ENCODE data around the gene KLF8. TPM values are rescaled to one million over a fixed set of nuclear protein-coding genes. Genes with fewer than 3 reads are reported as not detected.

Gene KLF8
- polyA plus RNA-seq, 3 donors = 0.34 to 1.5 TPM; not detected in 1

- H3K4me2 ChIP-seq (replicated peaks; ENCODE audit: extremely low read depth, low read length, poor library complexity, severe bottlenecking) = no peak overlapping the region
- H3K9me3 Mint-ChIP-seq = peaks cover 0 to 1% (median 0%) of the 10 kb centered on the region in 7 donors
- H3K27me3 ChIP-seq (ENCODE audit: control insufficient read depth in 2 of 2, insufficient read depth in 2 of 2, low read length in 2 of 2) = no peaks in the 10 kb centered on the region
- no peak overlapping the region for H3K4me3 Mint-ChIP-seq
- no peaks in the 10 kb centered on the region for H3K4me1 Mint-ChIP-seq
- no peak overlapping the region for H3K9ac ChIP-seq (ENCODE audit: insufficient read depth, low read length, poor library complexity, severe bottlenecking)
- H3K9me3 ChIP-seq (replicated peaks in 1 of 2; ENCODE audit: control insufficient read depth in 1 of 2, insufficient read depth in 1 of 2, low read length in 2 of 2) = no peaks in the 10 kb centered on the region
- TF ChIP-seq CTCF (IDR thresholded peaks at IDR 0.05) = peak; percentile 59
- no peaks in the 10 kb centered on the region for H3K79me2 ChIP-seq (ENCODE audit: insufficient read depth, low read length)
- DNase-seq = peak; percentile 1 to 9 (median 5)
- no peak overlapping the region for H3K27ac ChIP-seq (ENCODE audit: low read depth in 1 of 2, low read length in 2 of 2)
- H3K27ac Mint-ChIP-seq = no peak overlapping the region
- no peak overlapping the region for H3K4me3 ChIP-seq (replicated peaks in 1 of 3; ENCODE audit: low read depth in 2 of 3, low read length in 3 of 3)
- WGBS (ENCODE audit: insufficient coverage) = 0% methylated on average over 2 of the region's 5 CpGs
- H3K36me3 ChIP-seq (replicated peaks in 1 of 2; ENCODE audit: control insufficient read depth in 1 of 2, insufficient read depth in 2 of 2, low read length in 2 of 2) = no peaks in the 10 kb centered on the region
- intact Hi-C loops (cut with micrococcal nuclease) = no loop called here
- peaks cover 0 to 4% (median 0%) of the 10 kb centered on the region in 3 donors for H3K27me3 Mint-ChIP-seq (ENCODE audit: low read depth in 3 of 3)
- no peaks in the 10 kb centered on the region for H3K4me1 ChIP-seq (ENCODE audit: control insufficient read depth in 1 of 2, insufficient read depth in 2 of 2, low read length in 2 of 2)
- no peaks in the 10 kb centered on the region for H4K20me1 ChIP-seq (ENCODE audit: insufficient read depth, low read length)
- no peak overlapping the region for H2AFZ ChIP-seq (ENCODE audit: insufficient read depth, low read depth, low read length, poor library complexity, severe bottlenecking)
- no peaks in the 10 kb centered on the region for H3K36me3 Mint-ChIP-seq
These were observed 16.3 kb downstream of the KLF8 start for GRCh38 chrX:56248492-56248891.

GRCh38 chrX:56253832-56254703 is 21.9 kb downstream of the KLF8 start:
- H3K36me3 Mint-ChIP-seq = no peaks in the 10 kb centered on the region
- H3K9me3 Mint-ChIP-seq = peaks cover 0 to 4% (median 0%) of the 10 kb centered on the region in 7 donors
- H3K27me3 Mint-ChIP-seq (ENCODE audit: low read depth in 3 of 3) = peaks cover 0 to 1% (median 0%) of the 10 kb centered on the region in 3 donors
- Histone ChIP-seq H3K9ac (ENCODE audit: insufficient read depth, low read length, poor library complexity, severe bottlenecking) (no peak overlapping the region), H3K27me3 (ENCODE audit: control insufficient read depth in 2 of 2, insufficient read depth in 2 of 2, low read length in 2 of 2) (no peaks in the 10 kb centered on the region), H3K9me3 (replicated peaks in 1 of 2; ENCODE audit: control insufficient read depth in 1 of 2, insufficient read depth in 1 of 2, low read length in 2 of 2) (no peaks in the 10 kb centered on the region), H2AFZ (ENCODE audit: insufficient read depth, low read depth, low read length, poor library complexity, severe bottlenecking) (no peak overlapping the region), H4K20me1 (ENCODE audit: insufficient read depth, low read length) (no peaks in the 10 kb centered on the region), H3K4me1 (ENCODE audit: control insufficient read depth in 1 of 2, insufficient read depth in 2 of 2, low read length in 2 of 2) (no peaks in the 10 kb centered on the region), H3K27ac (ENCODE audit: low read depth in 1 of 2, low read length in 2 of 2) (no peak overlapping the region), H3K4me2 (replicated peaks; ENCODE audit: extremely low read depth, low read length, poor library complexity, severe bottlenecking) (no peak overlapping the region), H3K79me2 (ENCODE audit: insufficient read depth, low read length) (no peaks in the 10 kb centered on the region), H3K4me3 (replicated peaks in 1 of 3; ENCODE audit: low read depth in 2 of 3, low read length in 3 of 3) (no peak overlapping the region), H3K36me3 (replicated peaks in 1 of 2; ENCODE audit: control insufficient read depth in 1 of 2, insufficient read depth in 2 of 2, low read length in 2 of 2) (no peaks in the 10 kb centered on the region)
- H3K4me3 Mint-ChIP-seq = no peak overlapping the region
- H3K27ac Mint-ChIP-seq = peak overlapping the region in 1 of 7 donors; percentile 30
- WGBS (ENCODE audit: insufficient coverage) = no CpG with 5 or more reads among the region's 10 CpGs
- no peaks in the 10 kb centered on the region for H3K4me1 Mint-ChIP-seq
- TF ChIP-seq CTCF (IDR thresholded peaks at IDR 0.05) = no peak
- intact Hi-C loops (cut with micrococcal nuclease) = no loop called here
- DNase-seq = no peak
